HG02571 (cell line): ENCODE data around the gene ATP2B2.

Experiments
- ATAC-seq: cut with Tn5 transposase; IDR thresholded peaks from one replicate; pipeline ENCODE4 v1.9.1; 2021; ENCODE audit warnings: mild to moderate bottlenecking, moderate library complexity; ENCODE audit not compliant: unreplicated experiment

ATP2B2 gene

DNA sequence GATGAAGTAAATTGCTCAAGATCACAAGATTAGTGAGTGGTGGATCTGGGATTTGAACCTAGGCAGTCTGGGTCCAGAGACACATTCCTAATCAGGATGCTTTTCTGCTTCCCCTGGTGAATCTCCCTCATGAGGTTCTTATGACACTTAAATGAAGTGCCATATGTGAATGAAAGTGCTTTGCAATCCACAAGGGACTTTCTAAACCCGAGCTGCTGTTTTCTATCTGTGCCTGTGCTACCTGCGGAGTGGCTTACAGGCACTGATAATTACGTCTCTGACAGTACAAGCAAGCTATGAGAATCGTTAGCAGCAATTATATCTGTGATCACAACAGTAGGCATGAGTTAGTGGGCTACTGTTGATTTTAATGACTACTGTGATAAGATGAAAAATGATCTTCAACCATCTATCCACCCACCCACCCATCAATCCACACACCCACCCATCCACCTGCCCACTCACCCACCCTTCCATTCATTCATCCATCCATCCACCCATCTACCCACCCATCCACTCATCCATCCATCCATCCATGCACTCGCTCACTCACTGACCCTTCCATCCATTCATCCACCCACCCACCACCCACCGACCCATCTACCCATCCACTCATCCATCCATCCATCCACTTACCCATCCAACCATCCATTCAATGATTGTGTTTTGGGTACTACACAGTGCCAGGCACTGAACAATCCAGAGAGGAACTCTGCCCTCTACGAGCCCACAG, 51.8 kb downstream of the ATP2B2 start:
- ATAC-seq, result no peak

DNA sequence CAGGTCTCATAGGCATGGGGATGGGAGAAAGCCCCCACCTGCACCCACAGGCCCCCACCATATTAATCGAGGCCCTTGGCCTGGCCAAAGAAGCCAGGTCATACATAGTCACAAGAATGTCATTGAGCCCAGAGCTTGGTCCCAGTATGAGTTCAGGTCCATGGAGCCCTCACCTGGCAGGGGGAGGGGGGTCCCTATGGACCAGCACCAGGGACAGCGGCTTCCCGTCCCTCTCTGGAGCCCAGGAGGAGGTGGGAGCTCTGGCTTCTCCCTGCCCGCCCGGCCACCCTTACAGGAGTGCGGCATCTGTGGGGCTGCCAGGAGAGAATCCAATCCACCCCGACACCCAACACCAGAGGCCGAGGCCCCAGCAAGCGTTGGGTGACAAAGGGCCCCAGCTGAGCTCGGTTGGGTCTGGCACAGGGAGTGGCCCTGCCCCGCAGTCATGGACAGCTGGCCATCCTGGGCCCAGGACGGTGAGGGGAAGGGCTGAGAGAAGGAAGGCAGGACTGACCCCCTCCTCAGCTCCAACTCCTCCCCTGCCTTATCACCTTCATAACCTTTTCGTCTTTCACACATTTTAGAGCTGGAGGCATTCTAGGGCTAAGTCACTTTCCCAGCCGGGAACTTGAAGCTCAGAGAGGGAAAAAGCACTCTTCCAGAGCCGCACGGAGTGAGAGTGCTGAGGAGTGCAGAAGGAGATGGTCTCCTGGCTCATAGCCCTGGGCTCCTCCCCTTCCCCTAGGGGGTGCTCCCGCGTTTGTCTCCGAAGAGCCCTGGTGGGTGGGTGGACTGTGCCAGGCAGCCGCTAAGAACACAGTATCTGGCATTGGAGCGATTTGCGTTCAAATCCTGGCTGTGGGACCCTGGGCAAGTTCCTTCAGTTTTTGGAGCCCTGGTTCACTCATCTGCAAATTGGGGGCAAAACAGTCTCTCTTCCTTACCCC, 54.6 kb downstream of the ATP2B2 start:
- no peak for ATAC-seq

DNA sequence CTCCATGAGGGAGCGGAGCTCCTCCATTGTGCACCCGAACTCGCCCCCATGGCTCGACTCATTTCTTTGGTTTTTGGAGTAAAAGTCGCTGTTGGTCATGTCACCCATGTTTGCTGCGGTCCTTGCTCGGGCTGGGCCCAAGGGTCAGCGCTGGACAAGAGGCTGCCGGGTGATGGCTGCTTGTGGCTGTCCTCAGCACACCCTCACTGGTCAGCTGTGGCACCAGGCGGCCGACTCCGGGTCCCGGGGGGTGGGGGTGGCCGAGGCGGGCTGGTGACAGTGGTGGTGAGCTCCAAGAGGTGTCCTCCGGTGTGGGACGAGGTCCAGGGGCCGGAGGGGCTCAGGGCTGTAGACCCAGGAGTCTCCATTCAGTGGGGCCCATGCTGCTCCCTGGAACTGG, 56.0 kb downstream of the ATP2B2 start:
- no peak for ATAC-seq

DNA sequence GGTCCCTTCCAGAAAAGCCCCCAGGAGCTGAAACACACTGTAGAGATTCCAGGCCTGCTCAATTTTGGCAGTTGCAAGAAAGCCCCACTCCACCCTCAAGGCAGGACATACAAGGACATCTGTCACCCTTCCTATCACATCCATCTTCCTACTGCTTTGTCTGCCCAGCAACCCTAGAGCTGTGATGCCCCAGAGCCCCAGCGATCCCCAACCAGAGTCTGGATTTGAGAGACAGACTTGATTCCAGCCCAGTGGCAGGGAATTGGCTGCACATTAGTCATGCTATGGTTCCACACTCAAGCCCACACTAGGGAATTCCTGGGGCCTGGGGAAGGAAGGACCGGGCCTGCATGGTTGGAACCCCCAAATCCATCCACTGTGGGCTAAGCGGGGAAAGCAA, 56.8 kb downstream of the ATP2B2 start:
- no peak for ATAC-seq

DNA sequence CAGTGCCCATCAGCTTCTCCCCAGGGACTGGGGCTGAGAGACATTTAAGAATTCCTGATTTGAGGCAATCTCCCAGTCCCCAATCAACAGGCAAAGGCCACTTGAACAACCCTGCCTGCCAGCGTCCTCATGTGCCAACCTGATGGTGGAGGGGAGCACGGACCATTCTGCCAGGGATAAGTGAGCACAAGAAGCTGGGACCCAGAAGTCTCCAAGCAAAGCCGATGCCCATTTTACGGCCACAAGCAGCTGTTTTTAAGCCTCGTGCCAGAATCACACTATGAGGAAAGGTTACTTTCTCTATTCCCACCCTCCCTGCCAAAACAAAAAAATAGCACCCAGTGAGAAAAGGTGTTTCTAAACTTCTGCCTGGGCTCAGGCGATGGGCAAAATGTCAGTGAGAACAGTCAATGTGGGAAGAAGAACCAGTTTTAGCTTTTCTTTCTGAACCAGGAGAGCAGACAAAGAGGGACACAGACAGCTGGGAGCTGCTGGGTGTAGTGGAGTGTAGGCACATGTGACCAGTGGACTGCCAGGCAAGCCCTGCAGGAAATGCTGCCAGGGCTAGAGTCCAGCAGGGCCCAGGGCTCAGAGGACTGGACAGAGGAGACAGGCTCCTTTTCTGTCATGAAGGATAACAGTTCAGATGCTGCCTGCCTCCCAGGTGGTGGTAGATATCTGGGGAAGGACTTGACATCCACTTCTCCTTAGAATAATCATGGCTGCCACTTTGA, 57.7 kb downstream of the ATP2B2 start:
- ATAC-seq, result no peak

DNA sequence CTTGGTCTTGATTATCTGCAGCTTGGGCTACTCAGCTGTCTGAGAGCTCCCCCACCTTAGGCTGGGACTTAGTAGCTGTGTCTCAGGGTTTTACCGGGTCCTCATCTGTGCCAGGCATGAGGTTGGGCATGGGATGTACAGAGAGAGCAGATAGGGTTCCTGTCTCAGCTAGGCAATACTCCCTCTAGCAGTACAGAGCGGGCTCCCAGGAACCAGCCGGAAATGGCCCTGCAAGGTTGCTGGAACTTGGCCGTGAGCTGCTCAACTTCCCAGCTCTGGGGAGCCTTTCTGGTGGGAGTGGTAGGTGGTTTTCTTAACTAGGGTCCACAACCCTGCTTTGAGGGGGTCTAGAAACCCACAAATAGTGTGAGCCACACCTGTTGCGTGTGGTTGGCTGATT, 58.3 kb downstream of the ATP2B2 start:
- ATAC-seq, result no peak

DNA sequence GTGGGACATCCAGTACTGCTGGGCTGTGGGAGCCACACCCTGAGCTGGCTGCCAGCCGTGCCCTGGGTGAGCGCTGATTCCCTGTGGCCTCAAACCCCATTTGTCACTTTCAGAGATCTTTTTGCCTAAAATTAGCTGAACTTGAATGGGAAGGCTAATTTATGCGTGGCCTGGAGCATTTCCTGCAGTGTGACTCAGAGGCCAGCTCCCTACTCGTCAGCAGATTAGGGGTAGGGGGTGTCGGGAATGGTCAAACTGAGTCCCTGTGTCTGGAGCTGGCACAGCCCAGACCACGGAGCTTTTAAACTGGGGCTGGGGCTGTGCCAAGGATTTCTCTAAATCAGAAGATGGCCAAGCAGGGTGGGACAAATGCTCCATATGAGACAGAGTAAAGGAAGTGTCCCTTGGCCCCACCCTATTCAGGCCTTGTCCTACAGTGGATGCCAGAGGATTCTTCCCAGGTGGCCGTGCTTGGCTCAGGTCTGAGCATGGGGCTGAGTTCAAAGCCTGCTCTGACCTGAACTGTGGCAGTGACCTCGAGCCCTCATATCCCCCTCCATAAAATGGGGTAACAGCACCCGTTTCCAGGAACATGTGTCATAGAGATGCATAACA, 59.7 kb downstream of the ATP2B2 start:
- no peak for ATAC-seq

DNA sequence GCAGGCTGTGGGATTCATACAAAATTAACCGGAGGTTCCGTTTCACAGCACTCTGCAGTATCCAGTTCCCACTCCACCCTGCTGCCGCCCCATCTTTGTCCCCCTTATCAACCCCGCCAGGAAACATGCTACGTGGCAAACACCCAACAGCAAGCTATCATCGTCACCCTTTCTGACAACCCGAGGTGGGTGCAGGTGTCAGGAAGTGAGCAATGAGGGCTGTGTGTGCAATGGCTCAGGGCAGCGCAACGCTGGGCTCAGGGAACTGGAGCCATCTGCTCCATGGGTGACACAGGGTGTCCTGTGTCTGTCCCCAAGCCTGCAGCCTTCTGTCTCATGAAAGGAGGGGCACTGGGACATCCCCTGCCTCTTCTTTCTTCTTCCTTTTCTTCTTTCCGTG, 60.9 kb downstream of the ATP2B2 start:
- ATAC-seq, result no peak

DNA sequence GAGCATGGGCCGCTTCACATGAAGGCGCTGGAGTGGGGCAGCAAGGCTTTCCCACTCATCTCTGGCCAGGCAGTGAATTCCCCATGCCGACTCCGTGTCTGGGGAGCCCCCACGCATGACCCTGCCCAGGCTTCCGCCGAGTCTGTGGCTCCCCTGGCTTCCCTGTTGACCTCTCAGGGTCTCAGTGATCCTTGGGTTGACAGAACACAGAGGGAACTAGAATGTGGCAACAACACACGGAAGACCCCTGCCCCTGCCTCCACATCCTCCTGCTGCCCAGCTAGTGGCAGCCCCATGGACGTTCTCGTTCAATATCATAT, 61.3 kb downstream of the ATP2B2 start:
- no peak for ATAC-seq

DNA sequence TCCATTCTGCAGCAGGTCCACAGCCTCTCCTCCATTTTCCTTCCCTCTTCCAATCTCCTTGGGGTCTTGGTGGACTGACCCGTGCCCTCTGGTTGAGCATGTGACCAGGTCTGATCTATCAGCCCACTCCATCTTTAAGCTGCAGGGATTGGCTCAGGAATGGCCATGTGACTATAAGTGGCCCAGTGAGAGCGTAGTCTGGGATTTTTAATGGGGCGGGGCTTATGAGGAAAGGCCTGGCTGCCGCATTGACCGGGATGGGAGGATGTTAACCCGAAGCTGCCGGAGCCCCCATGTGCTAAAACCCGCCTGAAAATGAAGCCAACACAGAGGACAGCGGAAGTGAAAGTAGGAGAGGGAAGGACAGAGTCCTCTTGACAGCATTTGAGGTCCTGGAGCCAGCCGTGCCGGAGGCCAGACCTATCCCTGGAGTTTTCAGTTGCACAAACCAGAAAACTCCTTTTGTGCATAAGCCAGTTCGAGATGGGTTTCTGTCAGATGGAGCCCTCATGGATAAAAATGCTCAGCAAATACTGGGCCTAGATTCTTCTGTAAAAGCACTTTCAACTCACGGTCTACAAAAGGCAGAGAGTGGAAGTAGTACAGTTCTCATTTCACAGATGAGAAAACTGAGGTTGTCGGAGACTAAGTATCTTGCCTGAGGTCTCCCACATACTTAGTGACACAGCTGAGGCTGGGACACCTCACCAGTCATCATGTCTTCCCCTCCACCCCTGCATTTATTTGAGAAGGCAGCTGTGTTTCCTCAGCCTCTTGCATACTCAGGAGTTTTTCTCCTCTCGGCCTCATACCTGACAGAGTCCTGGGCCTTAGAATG, 61.9 kb downstream of the ATP2B2 start:
- ATAC-seq, result no peak

DNA sequence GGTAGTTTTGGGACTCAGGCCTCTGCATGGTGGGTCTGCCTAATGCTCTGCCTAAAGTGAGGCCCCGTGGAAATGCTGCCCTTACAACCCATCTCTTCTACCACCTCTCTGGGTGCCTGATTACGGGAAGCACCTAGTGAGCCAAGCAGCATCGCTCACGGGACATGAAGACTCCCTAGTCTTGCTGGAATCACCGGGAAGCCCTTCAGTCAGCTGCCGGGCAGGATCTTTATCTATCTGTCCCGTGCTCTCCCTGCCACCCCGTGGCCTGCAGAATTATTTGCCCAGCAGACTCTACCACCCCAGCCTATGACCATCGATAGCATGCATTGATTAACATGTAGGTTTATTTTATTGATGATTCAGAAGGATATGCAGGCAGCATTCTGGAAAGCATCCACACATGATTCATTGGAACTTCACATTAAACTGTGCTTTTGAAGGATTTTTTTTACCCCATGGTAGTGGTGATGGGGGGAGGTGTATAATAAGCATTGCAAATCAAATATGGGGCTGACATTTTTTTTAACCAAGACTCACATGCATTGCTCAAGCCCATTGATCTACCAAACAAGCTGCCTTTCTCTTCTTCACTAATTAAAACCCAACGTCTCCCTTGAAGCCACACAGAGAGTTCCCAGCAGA, 63.1 kb downstream of the ATP2B2 start:
- no peak for ATAC-seq

DNA sequence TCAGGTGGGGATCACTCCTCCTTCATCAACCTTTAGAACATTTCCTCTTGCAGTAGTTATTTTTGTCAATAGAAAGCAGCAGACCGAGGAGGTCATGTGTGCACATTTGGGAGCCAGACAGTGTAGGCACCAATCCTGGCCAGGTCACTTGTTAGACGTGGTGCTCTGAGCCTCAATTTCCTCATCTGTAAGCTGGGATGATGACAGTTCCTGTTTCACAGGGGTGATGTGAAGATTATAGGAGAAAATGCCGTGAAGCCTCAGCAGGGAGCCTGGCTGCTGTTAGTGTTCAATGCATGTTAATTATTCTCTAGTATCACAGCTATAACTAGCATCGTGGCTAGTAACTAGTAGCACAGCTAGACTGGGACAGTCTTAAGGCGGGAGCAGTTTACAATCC, 64.7 kb downstream of the ATP2B2 start:
- ATAC-seq, result no peak

DNA sequence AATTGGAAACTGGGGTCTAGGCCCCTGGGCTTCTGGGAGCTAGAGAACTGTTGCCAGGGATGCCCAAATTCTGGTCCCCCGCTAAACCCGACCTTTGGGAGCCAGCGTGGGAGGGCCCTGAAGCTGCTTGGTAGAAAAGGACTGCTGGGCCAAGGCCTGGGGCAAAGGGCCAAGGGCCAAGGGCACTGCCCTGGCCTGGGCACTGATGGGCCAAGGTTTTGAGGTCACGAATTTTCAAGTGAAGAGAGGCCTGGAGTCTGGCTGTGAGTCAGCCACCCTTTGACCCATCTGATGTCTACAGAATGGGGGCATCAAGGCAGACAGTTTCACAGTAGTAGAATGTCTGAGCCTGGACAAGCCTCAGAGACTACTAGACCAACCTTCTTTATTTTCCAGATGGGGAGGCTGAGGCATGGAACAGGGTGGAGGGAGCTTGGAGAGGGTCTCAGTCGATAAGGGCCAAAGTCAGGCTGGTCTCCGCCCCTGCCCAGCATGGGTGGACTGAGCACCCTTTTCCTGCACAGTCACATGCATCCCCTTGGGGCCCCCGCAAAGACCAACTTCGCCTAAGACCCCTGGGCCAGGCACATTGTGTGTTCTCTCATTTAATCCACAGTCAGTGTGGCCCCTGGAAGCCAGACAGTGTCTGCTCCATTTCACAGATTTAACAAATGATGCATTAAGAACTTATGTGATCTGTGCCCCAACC, 66.3 kb downstream of the ATP2B2 start:
- ATAC-seq, result no peak

DNA sequence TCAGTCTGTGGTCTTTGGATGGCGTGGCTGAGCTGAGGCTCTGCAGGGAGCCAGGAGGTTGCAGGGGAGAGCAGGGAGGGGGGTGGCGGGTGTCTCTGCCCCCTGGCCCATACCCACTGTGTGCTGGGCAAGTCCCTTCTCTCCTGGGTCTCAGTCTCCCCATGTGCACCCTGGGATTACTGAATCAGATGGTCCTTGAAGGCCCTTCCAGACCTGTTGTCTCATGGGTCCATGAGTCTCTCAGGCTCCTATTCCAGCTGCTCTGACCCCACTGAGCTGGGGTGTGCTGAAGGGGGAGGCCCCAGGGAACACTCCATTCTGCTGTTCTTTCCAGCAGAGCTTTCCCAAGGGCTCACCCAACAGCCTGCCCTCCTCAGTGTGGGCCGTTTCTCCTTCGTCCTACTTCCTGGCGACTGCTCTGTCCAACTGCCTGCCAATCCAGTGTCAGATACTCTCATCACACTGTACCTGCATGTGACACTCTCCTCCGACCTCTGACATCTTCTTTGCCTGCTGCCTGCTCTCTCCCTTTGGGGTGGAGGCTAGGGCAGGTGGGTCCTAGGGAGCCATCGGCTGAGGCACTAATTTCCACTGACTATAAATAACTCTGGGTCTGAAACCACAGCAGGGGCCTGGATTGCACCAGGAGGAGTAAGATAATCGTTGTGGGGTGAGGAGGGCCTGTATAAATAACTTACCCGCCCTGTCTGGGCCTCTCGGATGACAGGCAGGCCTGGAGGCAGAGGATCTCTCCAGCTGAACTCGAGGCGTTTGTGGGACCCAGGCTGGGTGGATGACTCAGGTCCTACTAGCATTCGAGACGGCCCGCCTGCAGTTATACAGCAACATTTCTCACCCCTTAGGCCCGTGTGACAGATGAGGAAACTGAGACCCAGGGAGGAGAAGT, 67.1 kb downstream of the ATP2B2 start:
- ATAC-seq, result no peak

DNA sequence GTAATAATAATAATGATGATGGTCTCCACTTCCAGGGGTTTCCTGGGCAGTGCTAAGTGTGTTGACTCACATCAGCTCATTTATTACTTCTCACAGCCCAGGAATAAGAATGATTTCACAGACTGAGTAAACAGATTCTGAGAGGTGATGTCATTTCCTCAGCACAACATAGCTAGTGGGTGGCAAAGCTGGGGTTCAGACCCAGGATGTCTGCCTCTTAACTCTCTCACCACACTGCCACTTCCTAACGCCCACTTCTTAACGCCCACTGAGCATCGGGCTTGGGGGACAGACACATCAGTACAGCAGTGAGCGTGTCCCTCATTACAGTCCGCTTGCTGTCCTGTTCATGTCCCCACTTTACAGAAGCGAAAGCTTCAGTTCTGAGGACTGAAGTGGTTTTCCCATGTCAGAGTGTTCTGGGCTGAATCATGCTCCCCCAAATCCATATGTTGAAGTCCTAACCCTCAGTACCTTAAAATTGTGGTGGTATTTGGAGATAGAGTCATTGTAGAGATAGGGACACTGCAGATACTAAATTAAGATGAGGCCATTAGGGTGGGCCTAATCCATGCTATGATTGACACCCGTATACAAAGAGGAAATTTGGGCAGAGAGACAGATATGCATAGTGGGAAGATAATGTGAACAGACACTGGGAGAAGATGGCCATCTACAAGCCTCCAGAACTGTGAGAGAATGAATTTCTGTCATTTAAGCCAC, 68.0 kb downstream of the ATP2B2 start:
- ATAC-seq, result peak; percentile 58

DNA sequence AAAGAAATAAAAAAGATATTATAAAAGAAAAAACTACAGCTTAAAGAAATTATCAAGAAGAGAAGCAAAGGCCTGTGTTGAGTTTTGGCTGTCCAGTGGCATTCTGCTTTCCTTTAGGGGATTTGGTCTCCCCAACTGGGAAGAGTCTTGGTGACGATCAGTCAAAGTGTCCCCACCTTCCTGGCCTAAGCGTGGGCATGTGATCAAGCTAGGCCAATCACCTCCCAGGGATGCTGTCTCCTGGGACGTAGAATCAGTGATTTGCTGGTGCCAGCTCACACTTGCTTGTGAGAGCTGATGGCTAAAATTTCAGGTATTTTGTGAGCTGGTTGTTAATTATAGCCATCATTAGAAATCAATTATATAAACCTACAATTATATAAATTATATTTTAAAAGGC, 69.5 kb downstream of the ATP2B2 start:
- no peak for ATAC-seq

DNA sequence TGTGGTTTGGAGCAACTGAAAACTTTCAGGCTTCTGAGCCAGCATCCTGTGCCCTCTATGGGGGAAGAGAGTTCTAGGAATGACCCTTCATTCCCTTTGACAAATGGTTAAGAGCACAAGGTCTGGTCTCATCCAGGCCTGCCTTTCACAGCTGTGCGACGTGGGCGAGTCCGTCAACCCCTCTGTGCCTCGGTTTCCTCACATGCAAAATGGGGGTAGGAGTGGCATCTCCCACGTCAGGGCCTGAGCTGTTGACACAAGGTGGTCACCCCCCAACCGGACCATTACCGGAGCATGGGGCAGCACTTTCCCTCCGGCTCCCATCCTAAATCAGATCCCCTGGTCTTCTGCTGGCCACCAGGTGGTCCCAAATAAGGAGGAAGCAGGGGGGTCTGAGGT, 70.4 kb downstream of the ATP2B2 start:
- no peak for ATAC-seq
